Fibroblast of mammary gland (primary cell): ENCODE data around the gene ECEL1.

Source experiments
- DNase-seq: peaks from one replicate; pipeline ENCODE4 v3.0.0-alpha.2; 2010; ENCODE audit warnings: low read depth
- H3K4me3 ChIP-seq: 2 replicates; pipeline ENCODE4 v1.5.1; 2011; ENCODE audit warnings: low read depth, mild to moderate bottlenecking, low read length, moderate library complexity; ENCODE audit not compliant: control insufficient read depth
- CTCF ChIP-seq: conservative IDR thresholded peaks from 2 replicates; pipeline ENCODE4 v1.5.1; 2011; ENCODE audit warnings: low read depth, low read length, inconsistent platforms; ENCODE audit not compliant: control insufficient read depth, insufficient read depth

The ECEL1 gene

GRCh38 chr2:232492963-232493700 lies 5.5 kb upstream of the ECEL1 start:
- H3K4me3 ChIP-seq: no peak overlapping the region
- no peak for TF ChIP-seq CTCF
- DNase-seq: no peak

- no peak for DNase-seq
- no peak for TF ChIP-seq CTCF
- no peak overlapping the region for H3K4me3 ChIP-seq
Measured at GRCh38 chr2:232492236-232492848, 4.7 kb upstream of the ECEL1 start.

- TF ChIP-seq CTCF: no peak
- no peak overlapping the region for H3K4me3 ChIP-seq
- DNase-seq: no peak
Measured at GRCh38 chr2:232491139-232491780, 3.6 kb upstream of the ECEL1 start.

GRCh38 chr2:232490221-232491138 lies 2.8 kb upstream of the ECEL1 start:
- no peak for DNase-seq
- no peak overlapping the region for H3K4me3 ChIP-seq
- no peak for TF ChIP-seq CTCF

- no peak for DNase-seq
- no peak for TF ChIP-seq CTCF
- H3K4me3 ChIP-seq: no peak overlapping the region
Measured at GRCh38 chr2:232489516-232490220, 2.0 kb upstream of the ECEL1 start.

GRCh38 chr2:232488721-232489300 lies 1.2 kb upstream of the ECEL1 start:
- DNase-seq: no peak
- TF ChIP-seq CTCF: no peak
- H3K4me3 ChIP-seq: no peak overlapping the region
